ENCODE data around the gene TGIF2.
"Not testable (repeated sequence)": the region's sequence is repeated elsewhere in the genome, so short reads cannot be mapped to it uniquely, and the experiment has no call there.

Gene TGIF2

GRCh38 chr20:36607586-36608387, 34.4 kb downstream of the TGIF2 start:
- no peak for ATAC-seq
- Mint-ChIP-seq H3K9me3 (no peaks in the 10 kb centered on the region), H3K27me3 (peaks cover 2% of the 10 kb centered on the region), H3K27ac (peak overlapping the region; percentile 92), H3K4me1 (peaks cover 36% of the 10 kb centered on the region), H3K4me3 (peak overlapping the region; percentile 98), H3K36me3 (ENCODE audit: low read depth) (peaks cover 54% of the 10 kb centered on the region)
- no peak for DNase-seq

DNA sequence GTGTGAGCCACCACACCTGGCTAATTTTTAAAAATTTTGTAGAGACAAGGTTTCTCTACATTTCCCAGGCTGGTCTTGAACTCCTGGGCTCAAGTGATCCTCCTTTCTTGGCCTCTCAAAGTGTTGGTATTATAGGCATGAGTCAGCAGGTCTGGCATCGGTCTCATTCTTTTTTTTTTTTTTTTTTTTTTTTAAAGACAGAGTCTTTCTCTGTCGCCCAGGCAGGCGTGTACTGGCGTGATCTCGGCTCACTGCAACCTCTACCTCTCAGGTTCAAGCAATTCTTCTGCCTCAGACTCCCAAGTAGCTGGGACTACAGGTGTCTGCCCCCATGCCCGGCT, 35.0 kb downstream of the TGIF2 start:
- H3K4me3 Mint-ChIP-seq: peak overlapping the region; percentile 98
- H3K9me3 Mint-ChIP-seq, DNase-seq, ATAC-seq, H3K27me3 Mint-ChIP-seq: not testable (repeated sequence)
- H3K4me1 Mint-ChIP-seq: peaks cover 39% of the 10 kb centered on the region
- H3K27ac Mint-ChIP-seq: peak overlapping the region; percentile 92
- H3K36me3 Mint-ChIP-seq (ENCODE audit: low read depth): peaks cover 57% of the 10 kb centered on the region

- DNase-seq (no peak), ATAC-seq (no peak)
- peaks cover 27% of the 10 kb centered on the region for H3K4me1 Mint-ChIP-seq
- H3K4me3 Mint-ChIP-seq: no peak overlapping the region
- H3K27me3 Mint-ChIP-seq: no peaks in the 10 kb centered on the region
- H3K27ac Mint-ChIP-seq: no peak overlapping the region
- peaks cover 62% of the 10 kb centered on the region for H3K36me3 Mint-ChIP-seq (ENCODE audit: low read depth)
- H3K9me3 Mint-ChIP-seq: no peaks in the 10 kb centered on the region
Observed at GRCh38 chr20:36611625-36612024, 38.2 kb downstream of the TGIF2 start.

DNA sequence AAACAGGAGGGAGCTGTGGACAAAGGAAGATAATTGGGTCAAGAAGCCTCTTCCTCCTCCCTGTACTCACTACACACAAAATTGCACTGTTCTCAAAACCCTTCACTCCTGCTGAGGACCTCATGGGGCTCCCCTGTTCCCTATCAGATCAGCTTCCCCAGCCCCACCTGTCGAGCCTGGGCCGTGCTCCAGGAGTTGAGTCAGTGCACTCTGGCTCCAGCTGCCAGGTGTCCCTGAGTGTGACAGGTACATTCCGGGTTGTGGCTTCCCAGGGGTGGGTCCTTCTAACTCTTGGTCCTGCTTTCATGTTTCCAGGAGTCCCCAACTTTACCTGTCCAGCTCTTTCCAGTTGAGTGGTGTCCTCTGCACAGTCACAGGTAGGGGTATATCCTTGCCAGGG, 40.6 kb downstream of the TGIF2 start:
- Mint-ChIP-seq H3K9me3 (no peaks in the 10 kb centered on the region), H3K27ac (peak overlapping the region; percentile 45), H3K4me3 (no peak overlapping the region), H3K27me3 (no peaks in the 10 kb centered on the region), H3K4me1 (peaks cover 12% of the 10 kb centered on the region), H3K36me3 (ENCODE audit: low read depth) (peaks cover 44% of the 10 kb centered on the region)
- ATAC-seq (no peak), DNase-seq (no peak)

- H3K27ac Mint-ChIP-seq: no peak overlapping the region
- no peak overlapping the region for H3K4me3 Mint-ChIP-seq
- peaks cover 37% of the 10 kb centered on the region for H3K36me3 Mint-ChIP-seq (ENCODE audit: low read depth)
- peaks cover 9% of the 10 kb centered on the region for H3K4me1 Mint-ChIP-seq
- no peaks in the 10 kb centered on the region for H3K9me3 Mint-ChIP-seq
- no peak for ATAC-seq
- no peaks in the 10 kb centered on the region for H3K27me3 Mint-ChIP-seq
- DNase-seq: no peak
Observed at GRCh38 chr20:36614781-36615557, 41.6 kb downstream of the TGIF2 start.

DNA sequence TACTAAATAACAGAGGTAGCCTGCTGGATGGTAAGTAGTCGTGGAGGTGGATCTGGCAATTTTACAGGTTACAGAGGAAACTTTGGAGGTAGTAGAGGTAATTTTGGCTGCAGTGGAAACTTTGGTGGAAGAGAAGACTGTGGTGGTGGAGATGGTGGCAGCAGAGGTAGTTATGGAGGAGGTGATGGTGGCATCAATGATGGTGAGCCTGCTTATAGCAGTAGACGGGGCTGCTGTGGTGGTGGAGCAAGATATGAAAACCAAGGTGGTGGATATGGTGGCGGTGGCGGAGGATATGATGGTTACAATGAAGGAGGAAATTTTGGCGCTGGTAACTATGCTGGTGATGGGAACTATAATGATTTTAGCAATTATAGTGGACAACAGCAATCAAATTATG, 47.5 kb downstream of the TGIF2 start:
- Mint-ChIP-seq H3K4me3 (no peak overlapping the region), H3K9me3 (no peaks in the 10 kb centered on the region), H3K27ac (no peak overlapping the region), H3K4me1 (peaks cover 14% of the 10 kb centered on the region), H3K36me3 (ENCODE audit: low read depth) (peaks cover 21% of the 10 kb centered on the region), H3K27me3 (no peaks in the 10 kb centered on the region)
- DNase-seq: no peak
- no peak for ATAC-seq

DNA sequence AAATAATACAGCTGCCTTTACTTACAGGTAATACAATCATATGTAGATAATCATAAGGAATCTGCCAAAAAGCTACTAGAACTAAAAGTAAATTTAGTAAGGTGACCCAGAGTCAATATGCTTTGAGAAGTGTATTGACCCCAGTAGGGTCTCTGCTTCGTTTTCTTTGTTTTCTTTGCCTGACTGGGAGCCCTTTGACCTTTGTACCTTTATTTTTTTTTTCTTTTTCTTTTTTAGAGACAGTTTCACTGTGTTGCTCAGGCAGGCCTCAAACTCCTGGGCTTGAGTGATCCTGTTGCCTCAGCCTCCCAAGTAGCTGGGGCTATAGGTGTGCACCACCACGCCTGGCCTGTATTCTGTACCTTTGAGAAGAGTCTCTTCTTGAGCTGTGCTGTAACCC, 50.0 kb downstream of the TGIF2 start:
- no peak for DNase-seq
- H3K27me3 Mint-ChIP-seq: no peaks in the 10 kb centered on the region
- no peak overlapping the region for H3K4me3 Mint-ChIP-seq
- no peaks in the 10 kb centered on the region for H3K9me3 Mint-ChIP-seq
- H3K4me1 Mint-ChIP-seq: peaks cover 18% of the 10 kb centered on the region
- peaks cover 35% of the 10 kb centered on the region for H3K36me3 Mint-ChIP-seq (ENCODE audit: low read depth)
- peak overlapping the region; percentile 57 for H3K27ac Mint-ChIP-seq
- ATAC-seq: no peak

DNA sequence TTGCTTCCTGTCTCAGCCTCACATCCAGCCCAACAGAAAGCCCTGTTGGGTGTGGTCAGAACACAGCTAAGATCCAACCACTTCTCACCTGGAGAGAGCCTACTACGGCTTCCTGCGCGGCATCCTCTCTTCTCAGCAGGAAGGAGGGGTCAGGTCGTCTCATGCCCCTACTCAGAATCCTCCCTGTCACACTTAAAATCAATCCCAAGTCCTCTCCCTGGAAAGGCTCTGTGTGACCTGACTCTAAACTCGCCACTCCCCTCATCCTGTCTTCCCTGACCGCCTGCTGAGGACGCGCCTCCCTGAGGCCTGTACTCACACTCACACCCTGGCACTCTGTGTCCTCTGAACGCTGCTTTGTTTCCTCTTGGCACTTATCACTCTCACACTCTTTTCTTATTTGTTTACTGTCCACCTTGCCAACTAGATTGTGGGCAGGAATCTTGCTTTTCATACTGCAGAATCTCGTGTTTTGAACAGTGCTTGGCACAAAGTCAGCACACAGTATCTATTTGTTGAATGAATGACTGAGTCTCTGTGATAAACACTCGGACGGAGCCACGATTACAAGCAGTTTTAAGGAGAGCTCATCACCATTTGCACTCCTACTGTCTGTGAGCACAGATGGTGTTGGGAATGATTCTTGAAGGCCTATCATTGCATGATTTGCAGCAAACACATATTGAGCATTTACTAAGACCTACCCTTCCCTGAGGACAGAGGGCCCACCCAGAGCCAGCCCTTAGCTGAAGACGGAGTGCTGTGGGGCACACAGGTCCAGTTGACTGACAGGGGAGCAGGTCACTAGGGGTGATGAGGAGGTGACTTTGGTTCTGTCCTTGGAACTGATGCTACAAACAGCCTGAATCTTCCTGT, 50.9 kb downstream of the TGIF2 start:
- Mint-ChIP-seq H3K27ac (peak overlapping the region; percentile 57), H3K36me3 (ENCODE audit: low read depth) (peaks cover 35% of the 10 kb centered on the region)
- ATAC-seq: no peak

GRCh38 chr20:36624944-36625324, 51.5 kb downstream of the TGIF2 start:
- Mint-ChIP-seq H3K4me3 (no peak overlapping the region), H3K27me3 (no peaks in the 10 kb centered on the region)

More for the DNA sequence above, 50.9 kb downstream of the TGIF2 start:
- DNase-seq: no peak
- H3K9me3 Mint-ChIP-seq: no peaks in the 10 kb centered on the region
- H3K4me1 Mint-ChIP-seq: peaks cover 26% of the 10 kb centered on the region
- no peaks in the 10 kb centered on the region for H3K27me3 Mint-ChIP-seq
- no peak overlapping the region for H3K4me3 Mint-ChIP-seq

DNA sequence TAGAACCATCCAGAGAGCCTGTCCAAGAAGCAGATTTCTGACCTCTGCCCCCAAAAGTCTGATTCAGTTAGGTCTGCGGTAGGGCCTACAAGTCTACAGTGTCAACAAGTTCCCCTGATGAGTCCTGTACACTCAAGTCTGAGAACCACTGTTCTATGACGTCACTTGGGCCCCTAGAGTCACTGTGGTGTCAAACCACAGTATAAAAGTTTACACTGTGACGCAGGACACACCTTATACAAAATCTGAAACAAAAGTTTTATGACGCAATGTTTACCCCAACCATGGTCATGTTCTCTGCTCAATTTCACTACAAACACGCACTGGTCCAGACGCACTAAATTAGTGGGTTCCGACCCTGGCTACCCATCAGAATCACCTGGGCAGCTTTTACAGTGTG, 54.7 kb downstream of the TGIF2 start:
- no peak for DNase-seq
- Mint-ChIP-seq H3K27ac (peak overlapping the region; percentile 5), H3K27me3 (no peaks in the 10 kb centered on the region), H3K4me1 (peaks cover 50% of the 10 kb centered on the region), H3K9me3 (no peaks in the 10 kb centered on the region), H3K36me3 (ENCODE audit: low read depth) (peaks cover 56% of the 10 kb centered on the region), H3K4me3 (no peak overlapping the region)
- ATAC-seq: peak; percentile 47

More at GRCh38 chr20:36624944-36625324, 51.5 kb downstream of the TGIF2 start:
- Mint-ChIP-seq H3K4me1 (peaks cover 32% of the 10 kb centered on the region), H3K9me3 (no peaks in the 10 kb centered on the region), H3K27ac (no peak overlapping the region), H3K36me3 (ENCODE audit: low read depth) (peaks cover 39% of the 10 kb centered on the region)
- no peak for DNase-seq
- no peak for ATAC-seq

DNA sequence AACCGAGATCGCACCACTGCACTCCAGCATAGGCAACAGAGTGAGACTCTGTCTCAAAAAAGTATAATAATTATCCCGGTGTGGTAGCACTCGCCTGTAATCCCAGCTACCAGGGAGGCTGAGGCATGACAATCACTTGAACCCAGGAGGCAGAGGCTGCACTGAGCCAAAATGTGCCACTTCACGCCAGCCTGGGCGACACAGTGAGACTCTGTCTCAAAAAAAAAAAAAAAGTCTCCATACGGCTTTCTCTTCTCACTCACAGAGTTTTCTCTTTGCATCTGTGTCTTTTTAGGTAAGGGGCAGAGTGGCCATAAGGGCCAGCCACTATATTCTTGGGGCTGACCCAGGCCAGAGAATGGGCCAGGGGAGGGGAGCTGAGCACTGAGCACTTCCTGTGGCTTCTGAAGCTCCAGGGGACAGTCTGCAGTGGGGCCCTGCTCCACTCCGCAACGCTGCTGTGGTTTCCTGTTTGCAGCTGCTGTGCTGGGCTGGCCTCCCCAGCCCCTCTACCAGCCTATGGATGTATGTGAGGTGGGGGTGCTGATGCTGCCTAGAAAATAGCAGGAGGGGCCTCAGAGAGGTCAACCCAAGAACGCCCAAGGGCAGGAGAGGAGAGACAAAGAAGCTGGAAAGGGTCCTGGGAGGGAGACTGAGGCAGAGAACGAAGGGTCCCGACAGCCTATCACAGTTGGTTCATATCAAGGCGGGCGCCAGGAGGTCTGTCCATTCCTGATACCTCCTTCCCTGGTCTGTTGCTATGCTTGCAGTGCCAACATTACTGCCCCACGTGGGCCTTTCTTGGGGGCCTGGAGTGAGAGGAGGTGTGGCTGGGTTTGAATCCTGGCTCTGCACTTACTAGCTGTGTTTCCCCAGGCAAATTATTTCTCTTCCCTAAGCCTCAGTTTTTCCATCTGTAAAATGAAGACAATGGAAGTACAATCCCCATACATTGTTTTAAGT, 56.6 kb downstream of the TGIF2 start:
- H3K4me3 Mint-ChIP-seq: peak overlapping the region; percentile 61
- DNase-seq (peak; percentile 54), ATAC-seq (peak; percentile 87)
- peaks cover 47% of the 10 kb centered on the region for H3K36me3 Mint-ChIP-seq (ENCODE audit: low read depth)
- H3K27ac Mint-ChIP-seq: peak overlapping the region; percentile 92
- H3K27me3 Mint-ChIP-seq: no peaks in the 10 kb centered on the region
- no peaks in the 10 kb centered on the region for H3K9me3 Mint-ChIP-seq
- H3K4me1 Mint-ChIP-seq: peaks cover 40% of the 10 kb centered on the region

GRCh38 chr20:36631646-36632045, 58.2 kb downstream of the TGIF2 start:
- peaks cover 42% of the 10 kb centered on the region for H3K4me1 Mint-ChIP-seq
- DNase-seq: no peak

GRCh38 chr20:36632147-36632486, 58.7 kb downstream of the TGIF2 start:
- ATAC-seq (no peak), DNase-seq (no peak)
- no peaks in the 10 kb centered on the region for H3K27me3 Mint-ChIP-seq
- H3K4me3 Mint-ChIP-seq: no peak overlapping the region
- peaks cover 47% of the 10 kb centered on the region for H3K36me3 Mint-ChIP-seq (ENCODE audit: low read depth)
- H3K9me3 Mint-ChIP-seq: no peaks in the 10 kb centered on the region
- H3K4me1 Mint-ChIP-seq: peaks cover 42% of the 10 kb centered on the region
- H3K27ac Mint-ChIP-seq: peak overlapping the region; percentile 40

More at GRCh38 chr20:36631646-36632045, 58.2 kb downstream of the TGIF2 start:
- H3K27me3 Mint-ChIP-seq: no peaks in the 10 kb centered on the region
- no peak overlapping the region for H3K4me3 Mint-ChIP-seq
- peaks cover 49% of the 10 kb centered on the region for H3K36me3 Mint-ChIP-seq (ENCODE audit: low read depth)
- no peaks in the 10 kb centered on the region for H3K9me3 Mint-ChIP-seq
- ATAC-seq: no peak
- peak overlapping the region; percentile 40 for H3K27ac Mint-ChIP-seq

All from activated naive CD8-positive, alpha-beta T cell treated with anti-CD3 and anti-CD28 coated beads, Interleukin-2, amount 50 U/mL, for 24 hours (primary cell).